ENCODE measurements around the gene TMTC1.

TMTC1 gene

DNA sequence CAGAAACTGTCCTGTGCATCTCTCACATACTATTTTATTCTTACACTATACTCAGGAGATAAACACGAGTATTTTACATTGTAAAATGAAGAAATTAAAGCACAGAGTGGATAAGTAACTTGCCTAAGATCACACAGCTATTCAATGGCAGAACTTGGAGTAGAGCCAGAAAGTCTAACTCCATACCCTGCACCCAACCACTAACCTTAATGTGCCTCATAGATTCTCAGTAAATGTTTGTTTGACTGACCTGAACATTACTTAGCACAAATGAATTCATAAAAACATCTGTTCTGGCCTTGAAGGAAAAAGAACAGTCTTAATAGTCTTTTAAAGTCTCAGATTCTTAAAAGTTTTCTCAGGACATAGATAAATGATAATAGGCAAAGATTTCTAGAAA lies 202.8 kb downstream of the TMTC1 start:
- TF ChIP-seq SIN3A (IDR thresholded peaks at IDR 0.05; ENCODE audit: borderline replicate concordance, insufficient read depth, low read length) = no peak
- TF ChIP-seq, protein P1, sequence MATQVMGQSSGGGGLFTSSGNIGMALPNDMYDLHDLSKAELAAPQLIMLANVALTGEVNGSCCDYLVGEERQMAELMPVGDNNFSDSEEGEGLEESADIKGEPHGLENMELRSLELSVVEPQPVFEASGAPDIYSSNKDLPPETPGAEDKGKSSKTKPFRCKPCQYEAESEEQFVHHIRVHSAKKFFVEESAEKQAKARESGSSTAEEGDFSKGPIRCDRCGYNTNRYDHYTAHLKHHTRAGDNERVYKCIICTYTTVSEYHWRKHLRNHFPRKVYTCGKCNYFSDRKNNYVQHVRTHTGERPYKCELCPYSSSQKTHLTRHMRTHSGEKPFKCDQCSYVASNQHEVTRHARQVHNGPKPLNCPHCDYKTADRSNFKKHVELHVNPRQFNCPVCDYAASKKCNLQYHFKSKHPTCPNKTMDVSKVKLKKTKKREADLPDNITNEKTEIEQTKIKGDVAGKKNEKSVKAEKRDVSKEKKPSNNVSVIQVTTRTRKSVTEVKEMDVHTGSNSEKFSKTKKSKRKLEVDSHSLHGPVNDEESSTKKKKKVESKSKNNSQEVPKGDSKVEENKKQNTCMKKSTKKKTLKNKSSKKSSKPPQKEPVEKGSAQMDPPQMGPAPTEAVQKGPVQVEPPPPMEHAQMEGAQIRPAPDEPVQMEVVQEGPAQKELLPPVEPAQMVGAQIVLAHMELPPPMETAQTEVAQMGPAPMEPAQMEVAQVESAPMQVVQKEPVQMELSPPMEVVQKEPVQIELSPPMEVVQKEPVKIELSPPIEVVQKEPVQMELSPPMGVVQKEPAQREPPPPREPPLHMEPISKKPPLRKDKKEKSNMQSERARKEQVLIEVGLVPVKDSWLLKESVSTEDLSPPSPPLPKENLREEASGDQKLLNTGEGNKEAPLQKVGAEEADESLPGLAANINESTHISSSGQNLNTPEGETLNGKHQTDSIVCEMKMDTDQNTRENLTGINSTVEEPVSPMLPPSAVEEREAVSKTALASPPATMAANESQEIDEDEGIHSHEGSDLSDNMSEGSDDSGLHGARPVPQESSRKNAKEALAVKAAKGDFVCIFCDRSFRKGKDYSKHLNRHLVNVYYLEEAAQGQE (IDR thresholded peaks at IDR 0.05; ENCODE audit: insufficient read depth in 1 of 2, low read depth in 2 of 2, low read length in 2 of 2) = no peak
- TF ChIP-seq POLR2AphosphoS5 (IDR thresholded peaks at IDR 0.05; ENCODE audit: low read depth, low read length) = no peak
- no peak for TF ChIP-seq TAF1 (IDR thresholded peaks at IDR 0.05; ENCODE audit: borderline replicate concordance, insufficient read depth, low read length)
- TF ChIP-seq FOXP2 (optimal IDR thresholded peaks at IDR 0.05; ENCODE audit: borderline replicate concordance, extremely low read depth, extremely low read length, insufficient read depth) = no peak

- TF ChIP-seq SIN3A (IDR thresholded peaks at IDR 0.05; ENCODE audit: borderline replicate concordance, insufficient read depth, low read length) (no peak), FOXP2 (optimal IDR thresholded peaks at IDR 0.05; ENCODE audit: borderline replicate concordance, extremely low read depth, extremely low read length, insufficient read depth) (no peak), TAF1 (IDR thresholded peaks at IDR 0.05; ENCODE audit: borderline replicate concordance, insufficient read depth, low read length) (no peak), POLR2AphosphoS5 (IDR thresholded peaks at IDR 0.05; ENCODE audit: low read depth, low read length) (no peak)
- TF ChIP-seq, protein P1 (IDR thresholded peaks at IDR 0.05; ENCODE audit: insufficient read depth in 1 of 2, low read depth in 2 of 2, low read length in 2 of 2) = no peak
These were observed 205.0 kb downstream of the TMTC1 start for GRCh38 chr12:29578731-29579130.

GRCh38 chr12:29578070-29578469 lies 205.7 kb downstream of the TMTC1 start:
- TF ChIP-seq SIN3A (IDR thresholded peaks at IDR 0.05; ENCODE audit: borderline replicate concordance, insufficient read depth, low read length) (no peak), TAF1 (IDR thresholded peaks at IDR 0.05; ENCODE audit: borderline replicate concordance, insufficient read depth, low read length) (no peak), FOXP2 (optimal IDR thresholded peaks at IDR 0.05; ENCODE audit: borderline replicate concordance, extremely low read depth, extremely low read length, insufficient read depth) (no peak)
- TF ChIP-seq, protein P1 (IDR thresholded peaks at IDR 0.05; ENCODE audit: insufficient read depth in 1 of 2, low read depth in 2 of 2, low read length in 2 of 2) = no peak

GRCh38 chr12:29574500-29574899 lies 209.2 kb downstream of the TMTC1 start:
- TF ChIP-seq FOXP2 (optimal IDR thresholded peaks at IDR 0.05; ENCODE audit: borderline replicate concordance, extremely low read depth, extremely low read length, insufficient read depth) = no peak
- no peak for TF ChIP-seq TAF1 (IDR thresholded peaks at IDR 0.05; ENCODE audit: borderline replicate concordance, insufficient read depth, low read length)
- no peak for TF ChIP-seq POLR2AphosphoS5 (IDR thresholded peaks at IDR 0.05; ENCODE audit: low read depth, low read length)
- TF ChIP-seq SIN3A (IDR thresholded peaks at IDR 0.05; ENCODE audit: borderline replicate concordance, insufficient read depth, low read length) = no peak
- TF ChIP-seq, protein P1 (IDR thresholded peaks at IDR 0.05; ENCODE audit: insufficient read depth in 1 of 2, low read depth in 2 of 2, low read length in 2 of 2) = no peak

- TF ChIP-seq, protein P1 (IDR thresholded peaks at IDR 0.05; ENCODE audit: insufficient read depth in 1 of 2, low read depth in 2 of 2, low read length in 2 of 2) = no peak
These were observed 210.8 kb downstream of the TMTC1 start for GRCh38 chr12:29572938-29573337.
